CD4-positive, alpha-beta T cell (primary cell): ENCODE measurements around the gene TNIK. TPM values are rescaled to one million over a fixed set of nuclear protein-coding genes. Genes with fewer than 3 reads are reported as not detected.

Experiments
- ATAC-seq: fragments of 200-7000 bp; cut with Tn5 transposase; one replicate; pipeline ENCODE4 v1.10.0; 2022; ENCODE audit warnings: mild to moderate bottlenecking; ENCODE audit not compliant: poor library complexity
- CTCF ChIA-PET: fragments of 350-600 bp; sonication (Branson Sonifier 250); formaldehyde crosslinking; loops from one replicate; lab custom pipeline; 2021; ENCODE audit warnings: antibody characterized with exemption, inconsistent platforms; lab: Charles Lee
- POLR2A ChIA-PET: fragments of 350-600 bp; sonication (Branson Sonifier 250); formaldehyde crosslinking; loops from one replicate; lab custom pipeline; 2021; ENCODE audit warnings: antibody characterized with exemption, inconsistent platforms; lab: Charles Lee
- DNase-seq, 14 experiments: peaks; one replicate each; pipeline ENCODE4 v3.0.0-alpha.2; 2013 to 2020; ENCODE audit warnings: mixed read lengths in 2 of 14
- H3K27ac ChIP-seq, 2 donors: one replicate each; pipeline versions ENCODE4 v1.5.1 to v1.7.0; 2013; ENCODE audit warnings: low read length in 2 of 2, low read depth in 1 of 2, mild to moderate bottlenecking in 1 of 2
- H3K27me3 ChIP-seq, 2 experiments: 1 replicate in 1 of 2; 2 replicates in 1 of 2; pipeline versions ENCODE4 v1.6.1 to v1.7.0; 2013; ENCODE audit warnings: low read length in 2 of 2, control low read depth in 1 of 2, mild to moderate bottlenecking in 1 of 2, moderate library complexity in 1 of 2; ENCODE audit not compliant: insufficient read depth in 2 of 2, control insufficient read depth in 1 of 2
- H3K36me3 ChIP-seq: one replicate; pipeline ENCODE4 v1.6.1; 2013; ENCODE audit warnings: low read length, control low read depth; ENCODE audit not compliant: insufficient read depth
- H3K4me1 ChIP-seq: one replicate; pipeline ENCODE4 v1.6.1; 2013; ENCODE audit warnings: low read length, control low read depth; ENCODE audit not compliant: insufficient read depth
- H3K4me3 ChIP-seq: one replicate; pipeline ENCODE4 v1.5.1; 2013; ENCODE audit warnings: mild to moderate bottlenecking, low read length, moderate library complexity
- H3K9me3 ChIP-seq, 2 experiments: 1 replicate in 1 of 2; 2 replicates in 1 of 2; pipeline versions ENCODE4 v1.6.1 to v1.7.0; 2013; ENCODE audit warnings: low read length in 2 of 2, mild to moderate bottlenecking in 2 of 2, control low read depth in 1 of 2, moderate library complexity in 1 of 2; ENCODE audit not compliant: control insufficient read depth in 1 of 2, insufficient read depth in 1 of 2
- H3K27ac Mint-ChIP-seq: one replicate; pipeline ENCODE4 v1.8.0; 2020; ENCODE audit warnings: mixed read lengths
- H3K27me3 Mint-ChIP-seq: one replicate; pipeline ENCODE4 v1.8.0; 2021; ENCODE audit warnings: mixed read lengths
- H3K36me3 Mint-ChIP-seq: one replicate; pipeline ENCODE4 v1.8.0; 2021; ENCODE audit warnings: low read depth, mixed read lengths
- H3K4me1 Mint-ChIP-seq: one replicate; pipeline ENCODE4 v1.8.0; 2021; ENCODE audit warnings: low read depth, mixed read lengths
- H3K4me3 Mint-ChIP-seq: one replicate; pipeline ENCODE4 v1.8.0; 2020; ENCODE audit warnings: mild to moderate bottlenecking, mixed read lengths
- H3K9me3 Mint-ChIP-seq: one replicate; pipeline ENCODE4 v1.8.0; 2020; ENCODE audit warnings: mixed read lengths
- intact Hi-C, 2 experiments: fragments of 100-400 bp; cut with DNase I in 1 of 2; cut with micrococcal nuclease in 1 of 2; formaldehyde crosslinking; loops; one replicate each; pipeline versions ENCODE4 v1.15.1 to v1.9.0; 2023 to 2025; cut with DNase I, micrococcal nuclease
- total RNA-seq, 174 experiments: library from RNA in 2 of 174; stranded (reverse) in 2 of 174; gene quantifications; one replicate each; pipeline ENCODE4 v1.2.3 and lab custom pipeline; 2021 to 2026
- TF ChIP-seq, protein P1 (sequence below): fragments of 200-600 bp; IDR thresholded peaks from one replicate; pipeline ENCODE4 v1.8.0; 2022; ENCODE audit warnings: antibody characterized with exemption, mild to moderate bottlenecking

TNIK gene
- total RNA-seq, 2 experiments from 2014 or later, result 71.0 to 78.3 TPM

GRCh38 chr3:171333784-171334464, 126.3 kb downstream of the TNIK start:
- no peak for DNase-seq
- CTCF ChIA-PET, result interaction anchor here (0.7 kb wide), 1 partner anchor 208 kb away, joined by 3 read pairs; no protein-coding TSS in a partner anchor
- intact Hi-C loops, result no loop called here
- Histone ChIP-seq H3K36me3 (peaks cover 4% of the 10 kb centered on the region), H3K27ac (no peak overlapping the region), H3K4me3 (no peak overlapping the region), H3K9me3 (no peaks in the 10 kb centered on the region), H3K4me1 (peaks cover under 1% of the 10 kb centered on the region), H3K27me3 (no peaks in the 10 kb centered on the region)
- no peak overlapping the region for H3K27ac Mint-ChIP-seq
- no peak overlapping the region for H3K4me3 Mint-ChIP-seq
- peaks cover 10% of the 10 kb centered on the region for H3K36me3 Mint-ChIP-seq
- POLR2A ChIA-PET, result interaction anchor here (0.6 kb wide), 1 partner anchor 127 kb away, joined by 3 read pairs; no protein-coding TSS in a partner anchor
- no peaks in the 10 kb centered on the region for H3K27me3 Mint-ChIP-seq
- no peak for ATAC-seq
- TF ChIP-seq, protein P1, sequence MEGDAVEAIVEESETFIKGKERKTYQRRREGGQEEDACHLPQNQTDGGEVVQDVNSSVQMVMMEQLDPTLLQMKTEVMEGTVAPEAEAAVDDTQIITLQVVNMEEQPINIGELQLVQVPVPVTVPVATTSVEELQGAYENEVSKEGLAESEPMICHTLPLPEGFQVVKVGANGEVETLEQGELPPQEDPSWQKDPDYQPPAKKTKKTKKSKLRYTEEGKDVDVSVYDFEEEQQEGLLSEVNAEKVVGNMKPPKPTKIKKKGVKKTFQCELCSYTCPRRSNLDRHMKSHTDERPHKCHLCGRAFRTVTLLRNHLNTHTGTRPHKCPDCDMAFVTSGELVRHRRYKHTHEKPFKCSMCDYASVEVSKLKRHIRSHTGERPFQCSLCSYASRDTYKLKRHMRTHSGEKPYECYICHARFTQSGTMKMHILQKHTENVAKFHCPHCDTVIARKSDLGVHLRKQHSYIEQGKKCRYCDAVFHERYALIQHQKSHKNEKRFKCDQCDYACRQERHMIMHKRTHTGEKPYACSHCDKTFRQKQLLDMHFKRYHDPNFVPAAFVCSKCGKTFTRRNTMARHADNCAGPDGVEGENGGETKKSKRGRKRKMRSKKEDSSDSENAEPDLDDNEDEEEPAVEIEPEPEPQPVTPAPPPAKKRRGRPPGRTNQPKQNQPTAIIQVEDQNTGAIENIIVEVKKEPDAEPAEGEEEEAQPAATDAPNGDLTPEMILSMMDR, result no peak
- H3K9me3 Mint-ChIP-seq, result no peaks in the 10 kb centered on the region
- peaks cover 76% of the 10 kb centered on the region for H3K4me1 Mint-ChIP-seq

GRCh38 chr3:171330938-171331337, 129.3 kb downstream of the TNIK start:
- peak overlapping the region; percentile 5 for H3K27ac Mint-ChIP-seq
- no peak overlapping the region for H3K4me3 Mint-ChIP-seq
- Histone ChIP-seq H3K9me3 (no peaks in the 10 kb centered on the region), H3K4me1 (peaks cover 17% of the 10 kb centered on the region), H3K27me3 (no peaks in the 10 kb centered on the region), H3K4me3 (no peak overlapping the region), H3K27ac (no peak overlapping the region), H3K36me3 (no peaks in the 10 kb centered on the region)
- POLR2A ChIA-PET, result no interaction called here
- intact Hi-C loops, result no loop called here
- CTCF ChIA-PET, result no interaction called here
- H3K27me3 Mint-ChIP-seq, result no peaks in the 10 kb centered on the region
- no peak for DNase-seq
- no peak for ATAC-seq
- H3K9me3 Mint-ChIP-seq, result no peaks in the 10 kb centered on the region
- peaks cover 80% of the 10 kb centered on the region for H3K4me1 Mint-ChIP-seq
- TF ChIP-seq, protein P1, result no peak
- H3K36me3 Mint-ChIP-seq, result no peaks in the 10 kb centered on the region

GRCh38 chr3:171329746-171330145, 130.5 kb downstream of the TNIK start:
- ATAC-seq (no peak), DNase-seq (no peak)
- ChIA-PET CTCF (interaction anchor here (2.0 kb wide), 1 partner anchor 19 kb away, joined by 8 read pairs; no protein-coding TSS in a partner anchor), POLR2A (interaction anchor here (0.9 to 1.6 kb wide), 2 partner anchors 20 to 263 kb away, joined by 3 to 4 read pairs; no protein-coding TSS in a partner anchor)
- Mint-ChIP-seq H3K27ac (no peak overlapping the region), H3K4me1 (peaks cover 71% of the 10 kb centered on the region), H3K9me3 (no peaks in the 10 kb centered on the region), H3K36me3 (no peaks in the 10 kb centered on the region), H3K27me3 (no peaks in the 10 kb centered on the region), H3K4me3 (no peak overlapping the region)
- Histone ChIP-seq H3K36me3 (no peaks in the 10 kb centered on the region), H3K27ac (no peak overlapping the region), H3K4me1 (peaks cover 17% of the 10 kb centered on the region), H3K9me3 (peaks cover 0 to 2% of the 10 kb centered on the region in 2 experiments), H3K4me3 (no peak overlapping the region), H3K27me3 (no peaks in the 10 kb centered on the region)
- intact Hi-C loops, result loop anchor here in 1 of 2 experiments (5.0 to 10.0 kb wide), 3 partner anchors 75 to 238 kb away; partner anchors contain the start of gene TNIK
- TF ChIP-seq, protein P1, result no peak
